Uterus (tissue), 2 donors: ENCODE data around the gene NDUFS4.

Experiments
- CTCF ChIP-seq, 4 experiments: fragments of 200-600 bp in 2 of 4; fragments of 450-650 bp in 2 of 4; sonication (generic) in 2 of 4; IDR thresholded peaks; one replicate each; pipeline ENCODE4 v1.5.1; 2016 to 2019; ENCODE audit warnings: antibody characterized with exemption in 4 of 4, mild to moderate bottlenecking in 2 of 4, moderate library complexity in 1 of 4
- POLR2A ChIP-seq, 2 donors: fragments of 450-650 bp; IDR thresholded peaks; one replicate each; pipeline ENCODE4 v1.6.1; 2016; ENCODE audit warnings: antibody characterized with exemption in 2 of 2, mild to moderate bottlenecking in 1 of 2, moderate library complexity in 1 of 2

- TF ChIP-seq CTCF (IDR thresholded peaks at IDR 0.05), result no peak
- TF ChIP-seq POLR2A (IDR thresholded peaks at IDR 0.05), result no peak
Observed at GRCh38 chr5:53714667-53715010, 154.2 kb downstream of the NDUFS4 start.
